ENCODE results near the gene IL10. TPM values are rescaled to one million over a fixed set of nuclear protein-coding genes. Genes with fewer than 3 reads are reported as not detected.

The IL10 gene
- total RNA-seq, 1 donor from 2014 or later: 0.18 TPM

Other genes starting within 250 kb of the IL10 start
- gene EIF2D, start 160.0 kb downstream of the IL10 start, total RNA-seq: 19.2 TPM
- gene DYRK3, start 137.0 kb downstream of the IL10 start, total RNA-seq: 4.4 TPM
- gene MAPKAPK2, start 87.6 kb downstream of the IL10 start, total RNA-seq: 41.0 TPM
- not detected for gene IL19, start 1.7 kb downstream of the IL10 start, total RNA-seq
- not detected for gene IL20, start 93.1 kb upstream of the IL10 start, total RNA-seq
- not detected for gene IL24, start 124.9 kb upstream of the IL10 start, total RNA-seq
- 1.3 TPM for gene FCMR, start 149.4 kb upstream of the IL10 start, total RNA-seq
- gene PIGR, start 174.0 kb upstream of the IL10 start, total RNA-seq: 23.3 TPM
- 0.60 TPM for gene FCAMR, start 198.0 kb upstream of the IL10 start, total RNA-seq